NCI-H2029 treated with DMSO at 0.1 percent for 48 hours (cell line): ENCODE results near the gene ENOX1.

Source experiments
- DNase-seq: peaks from one replicate; lab custom pipeline; 2025; lab: John Stamatoyannopoulos, UW

The ENOX1 gene

DNA sequence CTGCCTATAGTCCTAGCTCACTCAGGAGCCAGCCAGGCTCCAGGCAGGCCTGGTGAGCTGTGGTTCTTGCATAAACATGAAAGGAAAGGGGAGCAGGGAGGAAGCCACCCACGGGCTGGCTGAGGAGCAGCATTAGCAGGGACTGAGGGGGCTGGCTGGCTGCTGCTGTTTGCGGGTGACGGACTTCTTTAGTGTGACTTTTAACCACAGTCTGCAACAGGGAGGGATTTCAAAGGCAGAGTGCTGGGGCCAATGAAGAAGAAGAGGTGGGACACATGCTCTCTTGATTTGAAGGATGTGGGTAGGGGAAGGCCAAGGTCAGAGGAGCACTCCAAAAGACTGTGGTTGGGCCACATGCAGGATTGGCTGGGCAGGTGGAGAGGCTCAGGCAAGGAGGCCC lies 540.4 kb downstream of the ENOX1 start:
- no peak for DNase-seq

GRCh38 chr13:43245374-43245964 lies 541.3 kb downstream of the ENOX1 start:
- DNase-seq = no peak

- no peak for DNase-seq
Observed at GRCh38 chr13:43244481-43244880, 542.3 kb downstream of the ENOX1 start.

- no peak for DNase-seq
Observed at GRCh38 chr13:43243711-43244110, 543.1 kb downstream of the ENOX1 start.

DNA sequence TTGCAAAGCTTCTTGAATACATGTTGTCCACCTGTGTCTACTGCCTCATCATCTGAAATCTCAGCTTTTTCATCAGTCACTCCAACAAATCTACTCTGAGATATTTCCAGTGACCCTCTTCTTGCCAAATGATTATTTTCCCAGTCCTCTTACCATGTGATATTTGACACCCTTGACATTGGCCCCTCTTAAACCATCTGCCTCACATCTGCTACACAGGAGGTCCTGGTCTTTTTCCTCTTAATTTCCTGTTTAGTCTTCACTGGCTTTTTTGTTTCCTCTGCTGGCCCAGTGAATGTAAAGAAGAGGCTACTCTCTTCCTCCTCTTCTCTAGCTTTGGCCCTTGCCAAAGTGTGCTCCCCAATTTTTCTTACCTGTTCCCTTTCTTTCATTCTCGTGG lies 544.7 kb downstream of the ENOX1 start:
- no peak for DNase-seq

- DNase-seq = no peak
Observed at GRCh38 chr13:43240278-43240677, 546.5 kb downstream of the ENOX1 start.

DNA sequence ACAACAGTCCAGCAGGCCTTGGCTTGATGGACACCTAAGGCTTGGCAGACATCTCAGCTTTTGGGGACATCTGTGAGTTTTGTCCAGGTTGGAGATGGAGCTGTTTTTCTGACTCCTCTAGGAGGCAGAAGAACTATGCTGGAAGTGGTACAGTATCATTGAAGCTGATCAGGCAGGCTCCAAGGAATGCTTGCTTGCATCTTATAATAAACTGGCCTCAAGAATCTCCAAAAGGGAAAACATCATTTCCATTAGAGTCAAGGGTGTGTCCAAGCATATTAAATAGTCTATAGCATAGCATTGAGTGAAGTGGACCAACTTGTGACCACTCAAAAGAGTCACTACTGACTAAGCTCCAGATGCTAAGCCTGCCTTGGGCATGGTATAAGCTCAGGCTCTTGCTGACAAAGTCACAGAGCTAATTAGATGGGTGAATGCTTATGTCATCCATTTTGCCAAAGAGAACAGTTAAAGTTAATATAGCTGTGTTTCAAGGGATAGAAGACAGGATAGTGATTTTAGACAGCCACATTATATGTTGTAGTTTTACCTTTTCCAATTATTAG lies 547.4 kb downstream of the ENOX1 start:
- no peak for DNase-seq

GRCh38 chr13:43238341-43239083 lies 548.3 kb downstream of the ENOX1 start:
- no peak for DNase-seq

DNA sequence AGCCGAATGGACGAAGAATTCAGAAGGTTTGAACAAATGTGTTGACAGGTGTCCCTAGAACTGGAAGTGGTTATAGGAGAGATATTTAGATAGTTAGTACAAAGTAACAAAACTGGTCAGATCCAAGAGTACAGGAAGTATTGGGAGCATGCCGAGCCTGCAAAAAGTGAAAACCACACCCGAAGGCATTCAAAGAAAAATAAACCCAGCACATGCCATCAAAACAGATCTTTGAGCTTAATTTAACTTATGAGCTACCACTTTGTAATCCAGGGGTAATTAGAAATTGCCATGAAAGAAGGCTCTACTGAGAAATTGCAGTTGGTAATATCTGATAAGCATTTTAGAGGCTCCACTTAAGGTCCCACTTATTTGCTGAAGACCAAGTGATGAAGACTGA lies 549.2 kb downstream of the ENOX1 start:
- no peak for DNase-seq

DNA sequence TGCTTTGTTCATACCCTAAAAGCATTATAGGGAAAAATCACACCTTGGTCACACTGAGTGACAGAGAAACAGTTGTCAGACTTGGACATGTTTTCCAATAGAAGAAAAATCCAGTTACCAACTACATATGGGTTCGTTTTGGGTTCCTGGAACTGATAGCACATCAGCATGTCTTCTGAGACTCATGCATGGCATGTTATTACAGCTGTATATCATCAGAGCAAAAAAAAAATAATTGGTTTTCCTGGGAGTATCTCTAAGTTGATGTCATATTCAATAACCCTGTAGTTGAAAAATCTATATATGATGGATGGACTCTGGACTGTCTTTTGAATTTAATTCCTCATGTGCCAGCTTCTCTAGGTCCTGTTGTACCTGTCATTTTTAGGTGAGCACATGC lies 551.7 kb downstream of the ENOX1 start:
- DNase-seq = no peak

DNA sequence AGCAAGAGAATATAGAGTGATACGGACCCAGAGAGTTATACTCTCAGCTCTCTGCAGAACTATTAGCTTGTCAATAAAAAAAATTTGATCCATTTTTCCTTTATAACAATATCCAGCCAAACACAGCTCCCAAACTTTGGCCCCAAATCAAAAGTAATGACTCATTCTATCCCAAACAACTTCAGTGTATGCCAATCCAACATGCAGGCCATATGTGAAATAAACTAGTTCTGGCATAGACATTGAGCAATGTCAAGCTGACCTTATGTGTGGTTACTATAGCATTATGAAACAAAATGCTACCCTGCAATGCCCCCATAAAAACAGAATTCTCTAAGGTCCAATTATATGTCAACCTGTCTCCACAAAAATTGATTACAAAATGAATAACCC lies 553.9 kb downstream of the ENOX1 start:
- no peak for DNase-seq

DNA sequence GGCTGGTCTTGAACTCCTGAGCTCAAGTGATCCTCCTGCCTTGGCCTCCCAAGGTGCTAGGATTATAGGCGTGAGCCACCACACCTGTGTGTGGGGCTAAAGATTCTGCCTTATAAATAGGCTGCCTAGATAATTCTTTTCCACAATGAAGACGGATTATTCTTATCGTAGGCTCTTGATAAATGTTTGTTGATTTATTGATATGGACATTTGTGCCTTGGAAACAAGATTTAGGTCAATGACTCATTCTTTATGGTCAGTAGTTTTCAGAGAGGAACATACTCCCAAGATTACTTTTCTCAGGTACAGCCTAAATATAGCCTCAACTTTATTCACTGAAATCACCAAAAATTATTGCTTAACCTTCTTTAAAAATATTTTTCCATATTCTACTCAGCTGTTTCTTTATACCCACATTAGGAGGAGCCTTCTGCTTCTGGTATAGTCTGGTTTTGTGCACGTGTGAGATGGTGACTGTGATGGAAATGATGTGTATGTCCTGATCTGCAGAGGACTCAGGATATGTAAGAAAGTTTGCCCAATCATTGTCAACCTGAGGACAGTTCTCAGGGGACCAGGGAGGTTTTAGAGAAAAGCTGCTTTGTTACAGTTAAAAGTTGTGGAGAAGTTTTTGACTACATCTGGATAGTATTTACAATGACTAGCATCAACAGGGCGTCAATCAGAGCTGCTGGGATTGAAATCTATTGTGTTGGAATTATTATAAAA lies 554.5 kb downstream of the ENOX1 start:
- no peak for DNase-seq

DNA sequence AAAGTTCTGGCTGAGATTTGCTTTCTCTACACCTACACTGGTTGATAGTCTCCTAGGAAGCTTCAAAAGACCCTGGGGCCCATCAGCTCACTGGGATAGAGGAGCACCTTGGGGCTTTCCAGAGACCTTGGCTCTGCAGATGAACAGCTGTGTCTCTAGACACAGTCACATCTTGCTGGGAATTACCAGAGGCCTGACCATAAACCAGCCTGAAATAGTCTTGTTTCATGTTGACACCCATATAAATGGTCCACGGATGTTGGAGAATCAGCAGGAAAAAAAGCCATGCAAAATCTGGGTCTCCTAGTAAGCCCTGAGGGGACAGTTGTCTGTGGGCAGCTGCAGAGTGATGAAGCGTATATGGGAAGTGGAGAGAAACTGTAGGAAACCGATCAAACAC lies 555.8 kb downstream of the ENOX1 start:
- DNase-seq = no peak

- DNase-seq = no peak
Observed at GRCh38 chr13:43229506-43229905, 557.3 kb downstream of the ENOX1 start.

- DNase-seq = no peak
Observed at GRCh38 chr13:43227721-43228120, 559.1 kb downstream of the ENOX1 start.

DNA sequence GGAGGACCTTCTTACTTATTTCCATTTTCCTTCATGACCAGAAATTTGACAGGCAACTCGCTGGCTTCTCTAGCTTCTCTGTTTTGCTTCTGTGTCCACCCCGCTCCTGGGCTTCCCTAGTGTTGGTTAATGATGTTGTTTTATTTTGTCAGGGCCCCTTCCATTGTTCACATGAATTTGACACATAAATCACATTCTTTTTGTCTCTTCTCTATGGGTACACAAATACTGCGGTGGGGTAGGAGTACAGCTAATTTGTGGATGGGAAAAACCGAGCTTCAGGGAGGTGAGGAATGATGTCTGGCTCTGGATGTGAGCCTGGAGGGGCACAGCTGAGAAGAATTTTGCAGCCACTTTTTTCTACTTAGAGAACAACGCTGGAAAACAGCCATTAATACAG lies 563.6 kb downstream of the ENOX1 start:
- DNase-seq = no peak

DNA sequence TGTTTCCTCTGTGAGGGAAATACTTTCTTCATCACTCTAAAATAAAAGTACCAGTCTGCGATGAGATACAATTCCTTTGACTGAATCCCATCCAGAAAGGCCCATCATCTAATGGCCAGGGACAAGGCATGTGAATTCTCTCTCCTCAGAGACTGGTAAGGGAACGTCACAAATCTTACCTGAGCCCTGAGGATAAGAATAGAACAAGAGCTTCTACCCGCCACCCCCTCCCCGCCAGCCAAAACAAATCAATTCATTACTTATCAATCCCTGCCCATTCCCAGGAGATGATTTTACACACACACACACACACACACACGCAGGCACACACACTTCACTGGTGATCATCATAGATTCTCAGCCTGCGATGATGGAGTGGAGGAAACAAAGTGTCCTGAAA lies 564.7 kb downstream of the ENOX1 start:
- no peak for DNase-seq

- DNase-seq = no peak
Observed at GRCh38 chr13:43221611-43222010, 565.2 kb downstream of the ENOX1 start.

DNA sequence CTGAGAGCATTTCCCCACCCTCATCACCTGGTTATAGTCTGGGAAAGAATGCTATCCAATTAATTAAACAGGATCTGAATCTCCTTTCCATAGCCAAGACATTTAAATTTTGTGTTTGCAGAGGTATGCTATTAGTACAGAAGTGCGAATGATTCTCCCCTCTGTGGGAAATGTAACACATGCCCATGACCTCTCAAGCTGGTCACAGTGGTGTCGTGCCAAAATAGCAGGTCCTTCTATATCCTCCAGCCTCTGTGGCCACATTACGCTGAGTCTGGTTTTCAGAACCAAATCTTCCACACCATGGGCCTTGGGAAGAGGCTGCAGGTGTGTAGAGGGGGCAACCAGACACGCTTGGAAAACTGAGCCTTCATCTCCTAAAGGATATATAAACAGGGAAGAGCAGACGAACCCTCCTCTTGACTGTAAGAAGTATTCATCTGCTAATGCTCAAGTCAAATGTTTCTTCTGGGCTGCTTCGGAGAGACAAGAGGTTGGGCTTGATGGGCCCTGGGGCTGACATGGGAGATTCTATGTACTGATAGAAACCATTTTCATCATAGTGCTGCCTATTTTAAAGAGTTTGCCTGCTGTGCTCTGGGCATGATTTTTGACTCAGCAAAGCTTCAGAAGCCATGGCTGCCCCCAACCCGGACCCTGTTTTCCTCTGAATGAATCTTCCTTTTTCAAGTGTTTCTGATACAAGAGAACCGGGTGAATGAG lies 565.7 kb downstream of the ENOX1 start:
- DNase-seq = no peak

GRCh38 chr13:43214124-43214523 lies 572.6 kb downstream of the ENOX1 start:
- no peak for DNase-seq

- DNase-seq = no peak
Observed at GRCh38 chr13:43206838-43207237, 579.9 kb downstream of the ENOX1 start.

DNA sequence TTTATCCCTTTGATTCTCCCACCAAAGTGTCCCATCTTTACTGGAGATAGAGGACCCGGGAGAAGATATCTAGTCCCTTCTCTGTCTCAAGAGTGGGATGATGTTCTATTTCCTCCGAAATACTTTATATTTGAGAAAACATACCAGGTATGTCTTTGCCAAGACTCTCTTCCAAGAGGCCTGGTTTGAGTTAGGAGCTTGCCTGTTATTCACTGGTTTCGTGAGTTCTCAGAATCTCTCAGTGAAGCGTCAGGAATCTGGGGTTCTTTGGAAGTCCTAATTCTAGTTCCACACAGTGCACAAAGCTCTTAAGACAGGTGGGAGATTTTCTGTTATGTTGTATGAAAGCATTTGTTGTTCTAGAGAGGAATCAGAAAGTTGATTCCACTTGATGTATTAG lies 581.4 kb downstream of the ENOX1 start:
- DNase-seq = no peak
